ENCODE measurements around the gene OAS1. TPM values are rescaled to one million over a fixed set of nuclear protein-coding genes. Genes with fewer than 3 reads are reported as not detected.
"Not testable (repeated sequence)": the region's sequence is repeated elsewhere in the genome, so short reads cannot be mapped to it uniquely, and the experiment has no call there.

OAS1 gene
- total RNA-seq, 1 donor = 0.86 TPM

- no peak for TF ChIP-seq CTCF (IDR thresholded peaks at IDR 0.05; ENCODE audit: insufficient read depth, low read depth, low read length)
- H3K4me3 ChIP-seq (ENCODE audit: low read depth, low read length) = no peak overlapping the region
- DNase-seq (ENCODE audit: low read depth) = no peak
These were observed 18.2 kb downstream of the OAS1 start for GRCh38 chr12:112924986-112925385.

- not testable (repeated sequence) for H3K4me3 ChIP-seq (ENCODE audit: low read depth, low read length); DNase-seq (ENCODE audit: low read depth)
These were observed 19.8 kb downstream of the OAS1 start for GRCh38 chr12:112926416-112927033.

GRCh38 chr12:112927475-112927874 lies 20.7 kb downstream of the OAS1 start:
- no peak overlapping the region for H3K4me3 ChIP-seq (ENCODE audit: low read depth, low read length)
- TF ChIP-seq CTCF (IDR thresholded peaks at IDR 0.05; ENCODE audit: insufficient read depth, low read depth, low read length) = no peak
- DNase-seq (ENCODE audit: low read depth) = no peak

GRCh38 chr12:112927925-112928324 lies 21.2 kb downstream of the OAS1 start:
- TF ChIP-seq CTCF (IDR thresholded peaks at IDR 0.05; ENCODE audit: insufficient read depth, low read depth, low read length) = no peak
- no peak overlapping the region for H3K4me3 ChIP-seq (ENCODE audit: low read depth, low read length)

GRCh38 chr12:112928978-112929377 lies 22.2 kb downstream of the OAS1 start:
- no peak for DNase-seq (ENCODE audit: low read depth)
- TF ChIP-seq CTCF (IDR thresholded peaks at IDR 0.05; ENCODE audit: insufficient read depth, low read depth, low read length) = no peak
- no peak overlapping the region for H3K4me3 ChIP-seq (ENCODE audit: low read depth, low read length)

More at GRCh38 chr12:112927925-112928324, 21.2 kb downstream of the OAS1 start:
- DNase-seq (ENCODE audit: low read depth) = no peak

- TF ChIP-seq CTCF (IDR thresholded peaks at IDR 0.05; ENCODE audit: insufficient read depth, low read depth, low read length) = no peak
- no peak overlapping the region for H3K4me3 ChIP-seq (ENCODE audit: low read depth, low read length)
- DNase-seq (ENCODE audit: low read depth) = no peak
These were observed 23.0 kb downstream of the OAS1 start for GRCh38 chr12:112929715-112930114.

GRCh38 chr12:112930350-112930749 lies 23.6 kb downstream of the OAS1 start:
- DNase-seq (ENCODE audit: low read depth) = no peak
- no peak overlapping the region for H3K4me3 ChIP-seq (ENCODE audit: low read depth, low read length)
- no peak for TF ChIP-seq CTCF (IDR thresholded peaks at IDR 0.05; ENCODE audit: insufficient read depth, low read depth, low read length)
